Measurements from ENCODE around the gene ADAMTS20.

ADAMTS20 gene

DNA sequence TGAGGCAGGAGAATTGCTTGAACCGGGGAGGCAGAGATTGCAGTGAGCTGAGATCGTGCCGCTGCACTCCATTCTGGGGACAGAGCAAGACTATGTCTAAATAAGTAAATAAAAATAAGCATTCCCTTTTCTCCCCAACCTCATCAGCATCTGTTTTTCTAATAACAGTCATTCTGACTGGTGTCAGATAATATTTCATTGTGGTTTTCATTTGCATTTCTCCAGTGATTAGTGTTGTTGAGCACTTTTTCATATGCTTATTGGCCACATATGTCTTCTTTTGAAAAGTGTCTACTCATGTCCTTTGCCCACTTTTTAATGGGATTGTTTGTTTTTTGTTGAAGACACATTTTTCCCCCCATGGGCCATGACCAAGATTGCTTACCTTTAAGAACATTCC lies 243.2 kb downstream of the ADAMTS20 start:
- TF ChIP-seq EZH2 (optimal IDR thresholded peaks at IDR 0.05; ENCODE audit: low read depth, low read length) (no peak), EZH2phosphoT487 (IDR thresholded peaks at IDR 0.05; ENCODE audit: low read length) (no peak)
- TF ChIP-seq, protein P1, sequence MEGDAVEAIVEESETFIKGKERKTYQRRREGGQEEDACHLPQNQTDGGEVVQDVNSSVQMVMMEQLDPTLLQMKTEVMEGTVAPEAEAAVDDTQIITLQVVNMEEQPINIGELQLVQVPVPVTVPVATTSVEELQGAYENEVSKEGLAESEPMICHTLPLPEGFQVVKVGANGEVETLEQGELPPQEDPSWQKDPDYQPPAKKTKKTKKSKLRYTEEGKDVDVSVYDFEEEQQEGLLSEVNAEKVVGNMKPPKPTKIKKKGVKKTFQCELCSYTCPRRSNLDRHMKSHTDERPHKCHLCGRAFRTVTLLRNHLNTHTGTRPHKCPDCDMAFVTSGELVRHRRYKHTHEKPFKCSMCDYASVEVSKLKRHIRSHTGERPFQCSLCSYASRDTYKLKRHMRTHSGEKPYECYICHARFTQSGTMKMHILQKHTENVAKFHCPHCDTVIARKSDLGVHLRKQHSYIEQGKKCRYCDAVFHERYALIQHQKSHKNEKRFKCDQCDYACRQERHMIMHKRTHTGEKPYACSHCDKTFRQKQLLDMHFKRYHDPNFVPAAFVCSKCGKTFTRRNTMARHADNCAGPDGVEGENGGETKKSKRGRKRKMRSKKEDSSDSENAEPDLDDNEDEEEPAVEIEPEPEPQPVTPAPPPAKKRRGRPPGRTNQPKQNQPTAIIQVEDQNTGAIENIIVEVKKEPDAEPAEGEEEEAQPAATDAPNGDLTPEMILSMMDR (IDR thresholded peaks at IDR 0.05; ENCODE audit: low read length): no peak
- Histone ChIP-seq H3K79me2 (ENCODE audit: low read length) (no peaks in the 10 kb centered on the region), H3K27ac (ENCODE audit: low read length) (no peak overlapping the region), H3K4me3 (ENCODE audit: low read length) (no peak overlapping the region), H4K20me1 (ENCODE audit: insufficient read depth, low read length) (no peaks in the 10 kb centered on the region), H3F3A (ENCODE audit: insufficient read depth, low read length) (no peaks in the 10 kb centered on the region), H3K4me1 (ENCODE audit: low read length) (no peaks in the 10 kb centered on the region), H3K4me2 (ENCODE audit: low read depth, low read length) (no peak overlapping the region), H3K36me3 (replicated peaks; ENCODE audit: insufficient read depth, low read length) (no peaks in the 10 kb centered on the region), H3K27me3 (replicated peaks; ENCODE audit: insufficient read depth, low read length) (no peaks in the 10 kb centered on the region), H3K9ac (ENCODE audit: low read length) (no peak overlapping the region), H3K9me3 (replicated peaks; ENCODE audit: insufficient read depth, low read length) (no peaks in the 10 kb centered on the region), H2AFZ (ENCODE audit: low read length) (no peak overlapping the region), H3K9me2 (replicated peaks; ENCODE audit: insufficient read depth, low read length) (no peaks in the 10 kb centered on the region)
- no peak for DNase-seq

DNA sequence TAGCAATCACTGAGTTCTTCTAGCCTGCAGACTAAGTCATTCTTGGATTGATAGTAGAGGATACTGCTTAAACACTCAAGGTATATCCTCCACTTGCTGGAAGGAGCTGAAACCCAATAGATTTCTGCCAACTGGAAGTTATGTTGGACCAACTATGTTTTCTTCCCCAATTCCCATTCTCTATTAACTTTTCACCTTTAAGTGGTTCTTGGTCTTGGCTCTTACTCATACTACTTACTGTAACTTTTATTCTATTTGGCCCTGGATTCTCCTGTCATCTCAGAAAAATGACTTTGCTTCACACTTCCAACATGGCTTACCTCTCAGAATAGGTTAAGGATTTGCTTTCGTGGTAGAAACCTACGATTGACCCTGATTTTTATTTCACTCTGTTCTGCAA lies 244.9 kb downstream of the ADAMTS20 start:
- H3K27ac ChIP-seq (ENCODE audit: low read length): no peak overlapping the region
- no peak overlapping the region for H2AFZ ChIP-seq (ENCODE audit: low read length)
- H3F3A ChIP-seq (ENCODE audit: insufficient read depth, low read length): no peaks in the 10 kb centered on the region

DNA sequence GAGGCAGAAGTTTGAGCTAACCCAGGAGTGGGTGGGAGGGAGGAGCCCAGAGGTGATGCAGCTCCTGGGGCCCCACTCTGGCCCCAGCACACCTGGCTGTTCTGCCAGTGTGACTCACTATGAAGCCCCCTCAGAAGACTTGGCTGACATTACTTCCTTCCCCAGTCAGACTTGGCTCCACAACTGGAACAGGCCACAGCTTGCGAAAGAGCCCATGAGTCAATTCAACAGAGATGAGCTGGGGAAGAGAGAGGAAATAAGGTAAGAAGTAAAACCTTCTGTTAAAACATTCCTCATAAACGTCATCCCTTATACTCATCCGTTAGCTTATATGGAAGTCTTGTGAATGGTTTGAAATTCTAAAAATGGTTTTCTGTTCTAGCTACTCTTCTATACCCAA lies 245.9 kb downstream of the ADAMTS20 start:
- Histone ChIP-seq H3K4me2 (ENCODE audit: low read depth, low read length) (no peak overlapping the region), H3K4me1 (ENCODE audit: low read length) (no peaks in the 10 kb centered on the region), H2AFZ (ENCODE audit: low read length) (no peak overlapping the region), H3F3A (ENCODE audit: insufficient read depth, low read length) (no peaks in the 10 kb centered on the region), H3K9ac (ENCODE audit: low read length) (no peak overlapping the region), H3K4me3 (ENCODE audit: low read length) (no peak overlapping the region), H3K36me3 (replicated peaks; ENCODE audit: insufficient read depth, low read length) (no peaks in the 10 kb centered on the region), H4K20me1 (ENCODE audit: insufficient read depth, low read length) (no peaks in the 10 kb centered on the region), H3K27me3 (replicated peaks; ENCODE audit: insufficient read depth, low read length) (no peaks in the 10 kb centered on the region), H3K79me2 (ENCODE audit: low read length) (no peaks in the 10 kb centered on the region), H3K9me2 (replicated peaks; ENCODE audit: insufficient read depth, low read length) (no peaks in the 10 kb centered on the region), H3K9me3 (replicated peaks; ENCODE audit: insufficient read depth, low read length) (no peaks in the 10 kb centered on the region; the same call in 1 of the 2 replicates), H3K27ac (ENCODE audit: low read length) (no peak overlapping the region)
- TF ChIP-seq EZH2phosphoT487 (IDR thresholded peaks at IDR 0.05; ENCODE audit: low read length) (no peak), EZH2 (optimal IDR thresholded peaks at IDR 0.05; ENCODE audit: low read depth, low read length) (no peak)
- TF ChIP-seq, protein P1 (IDR thresholded peaks at IDR 0.05; ENCODE audit: low read length): no peak
- DNase-seq: no peak

More for the DNA sequence above, 244.9 kb downstream of the ADAMTS20 start:
- no peak for DNase-seq
- TF ChIP-seq EZH2phosphoT487 (IDR thresholded peaks at IDR 0.05; ENCODE audit: low read length) (no peak), EZH2 (optimal IDR thresholded peaks at IDR 0.05; ENCODE audit: low read depth, low read length) (no peak)
- TF ChIP-seq, protein P1 (IDR thresholded peaks at IDR 0.05; ENCODE audit: low read length): no peak
- no peaks in the 10 kb centered on the region for H3K79me2 ChIP-seq (ENCODE audit: low read length)
- no peaks in the 10 kb centered on the region for H4K20me1 ChIP-seq (ENCODE audit: insufficient read depth, low read length)
- no peaks in the 10 kb centered on the region; the same call in 1 of the 2 replicates for H3K9me3 ChIP-seq (replicated peaks; ENCODE audit: insufficient read depth, low read length)
- H3K36me3 ChIP-seq (replicated peaks; ENCODE audit: insufficient read depth, low read length): no peaks in the 10 kb centered on the region
- H3K4me3 ChIP-seq (ENCODE audit: low read length): no peak overlapping the region
- no peak overlapping the region for H3K9ac ChIP-seq (ENCODE audit: low read length)
- H3K9me2 ChIP-seq (replicated peaks; ENCODE audit: insufficient read depth, low read length): no peaks in the 10 kb centered on the region
- H3K27me3 ChIP-seq (replicated peaks; ENCODE audit: insufficient read depth, low read length): no peaks in the 10 kb centered on the region
- H3K4me2 ChIP-seq (ENCODE audit: low read depth, low read length): no peak overlapping the region
- no peaks in the 10 kb centered on the region for H3K4me1 ChIP-seq (ENCODE audit: low read length)

Data from MM.1S (cell line).